IMR-90 (cell line): ENCODE measurements around the gene TUBB4A. TPM values are rescaled to one million over a fixed set of nuclear protein-coding genes. Genes with fewer than 3 reads are reported as not detected.

ENCODE experiments used
- ATAC-seq: fragments of 200-7000 bp; cut with Tn5 transposase; 2 replicates; pipeline ENCODE4 v1.9.1; 2020; ENCODE audit warnings: low read depth, mild to moderate bottlenecking, moderate library complexity
- BruUV-seq: library from RNA; stranded (reverse); fragments of 400-500 nt; replicated peaks from 2 replicates; lab custom pipeline; 2021; lab: Mats Ljungman, UMichigan
- CTCF ChIA-PET: fragments of 300-600 bp; formaldehyde crosslinking; extraction: SDS; loops from one replicate; lab custom pipeline; 2021; ENCODE audit warnings: antibody characterized with exemption; lab: Yijun Ruan, JAX
- POLR2A ChIA-PET: fragments of 300-600 bp; sonication (Branson Sonifier 250); formaldehyde crosslinking; loops from one replicate; lab custom pipeline; 2022; ENCODE audit warnings: antibody characterized with exemption; ENCODE audit not compliant: unreplicated experiment; lab: Charles Lee
- DNase-seq: peaks from one replicate; pipeline ENCODE4 v3.0.0; 2013
- H2AFZ ChIP-seq: replicated peaks from 2 replicates; pipeline ENCODE3; 2013; ENCODE audit warnings: low read length, mild to moderate bottlenecking; ENCODE audit not compliant: poor library complexity
- H2AK5ac ChIP-seq: 2 replicates; pipeline ENCODE4 v1.6.1; 2013; ENCODE audit warnings: low read depth, low read length, inconsistent platforms
- H2AK9ac ChIP-seq: replicated peaks from 2 replicates; pipeline ENCODE3; 2013; ENCODE audit warnings: mild to moderate bottlenecking, low read depth, low read length, moderate library complexity; ENCODE audit not compliant: poor library complexity
- H2BK120ac ChIP-seq: 2 replicates; pipeline ENCODE4 v1.6.1; 2013; ENCODE audit warnings: low read depth, low read length, inconsistent platforms
- H2BK15ac ChIP-seq: 3 replicates; pipeline ENCODE4 v1.6.1; 2013; ENCODE audit warnings: low read depth, low read length, inconsistent platforms
- H2BK20ac ChIP-seq: 2 replicates; pipeline ENCODE4 v1.6.1; 2013; ENCODE audit warnings: low read depth, mild to moderate bottlenecking, inconsistent platforms, low read length, moderate library complexity
- H2BK5ac ChIP-seq: 2 replicates; pipeline ENCODE4 v1.6.1; 2013; ENCODE audit warnings: mild to moderate bottlenecking, low read depth, low read length, inconsistent platforms; ENCODE audit not compliant: poor library complexity, severe bottlenecking
- H3K14ac ChIP-seq: replicated peaks from 2 replicates; pipeline ENCODE4 v1.6.1; 2013; ENCODE audit warnings: low read depth, low read length, inconsistent platforms
- H3K18ac ChIP-seq: 2 replicates; pipeline ENCODE4 v1.6.1; 2013; ENCODE audit warnings: low read depth, low read length, control low read depth
- H3K23ac ChIP-seq: 2 replicates; pipeline ENCODE4 v1.6.1; 2013; ENCODE audit warnings: low read depth, low read length, inconsistent platforms
- H3K27ac ChIP-seq: 2 replicates; pipeline ENCODE4 v1.5.1; 2013; ENCODE audit warnings: mild to moderate bottlenecking, control low read depth, low read length; ENCODE audit not compliant: insufficient read depth
- H3K27me3 ChIP-seq: 2 replicates; pipeline ENCODE4 v1.6.1; 2013; ENCODE audit warnings: low read length; ENCODE audit not compliant: control insufficient read depth, insufficient read depth
- H3K36me3 ChIP-seq: 2 replicates; pipeline ENCODE4 v1.6.1; 2013; ENCODE audit warnings: low read length, mixed read lengths; ENCODE audit not compliant: control insufficient read depth, insufficient read depth
- H3K4ac ChIP-seq: 2 replicates; pipeline ENCODE4 v1.6.1; 2013; ENCODE audit warnings: low read depth, low read length, inconsistent platforms
- H3K4me1 ChIP-seq: 2 replicates; pipeline ENCODE4 v1.6.1; 2013; ENCODE audit warnings: low read length, mixed read lengths; ENCODE audit not compliant: control insufficient read depth, insufficient read depth
- H3K4me2 ChIP-seq: 2 replicates; pipeline ENCODE4 v1.6.1; 2013; ENCODE audit warnings: low read depth, mild to moderate bottlenecking, control low read depth, low read length, moderate library complexity
- H3K4me3 ChIP-seq: 2 replicates; pipeline ENCODE4 v1.5.1; 2013; ENCODE audit warnings: low read depth, mild to moderate bottlenecking, control low read depth, low read length, moderate library complexity; ENCODE audit not compliant: insufficient read depth
- H3K56ac ChIP-seq: 2 replicates; pipeline ENCODE4 v1.6.1; 2013; ENCODE audit warnings: low read length, inconsistent platforms; ENCODE audit not compliant: insufficient read depth; ENCODE audit errors: extremely low read depth
- H3K79me1 ChIP-seq, 2 experiments: 2 replicates each; pipeline ENCODE4 v1.6.1; 2013; ENCODE audit warnings: low read length in 2 of 2, inconsistent platforms in 1 of 2, low read depth in 1 of 2
- H3K9ac ChIP-seq: 2 replicates; pipeline ENCODE4 v1.6.1; 2013; ENCODE audit warnings: low read depth, low read length, control low read depth
- H3K9me1 ChIP-seq: 2 replicates; pipeline ENCODE4 v1.6.1; 2013; ENCODE audit warnings: low read length, inconsistent platforms; ENCODE audit not compliant: insufficient read depth
- H3K9me3 ChIP-seq: 2 replicates; pipeline ENCODE4 v1.6.1; 2013; ENCODE audit warnings: low read length; ENCODE audit not compliant: control insufficient read depth, insufficient read depth
- H4K20me1 ChIP-seq: 2 replicates; pipeline ENCODE4 v1.6.1; 2013; ENCODE audit warnings: low read length, inconsistent platforms; ENCODE audit not compliant: insufficient read depth
- H4K5ac ChIP-seq: 2 replicates; pipeline ENCODE4 v1.6.1; 2013; ENCODE audit warnings: mild to moderate bottlenecking, low read depth, low read length, control low read depth
- H4K8ac ChIP-seq, 2 experiments: 2 replicates each; pipeline ENCODE4 v1.6.1; 2013; ENCODE audit warnings: low read depth in 2 of 2, low read length in 2 of 2, control low read depth in 1 of 2, inconsistent platforms in 1 of 2
- H4K91ac ChIP-seq: 2 replicates; pipeline ENCODE4 v1.6.1; 2013; ENCODE audit warnings: low read depth, low read length, inconsistent platforms; ENCODE audit not compliant: insufficient read depth
- BHLHE40 ChIP-seq: fragments of 150-350 bp; IDR thresholded peaks from 2 replicates; pipeline ENCODE4 v1.6.1; 2016; ENCODE audit warnings: mild to moderate bottlenecking, low read depth, low read length
- MAFK ChIP-seq: IDR thresholded peaks from 2 replicates; pipeline ENCODE4 v1.6.1; 2012; ENCODE audit warnings: low read depth, low read length, improper control_type of control experiment
- NFE2L2 ChIP-seq: fragments of 150-350 bp; IDR thresholded peaks from 2 replicates; pipeline ENCODE4 v1.6.1; 2016; ENCODE audit warnings: low read depth, mild to moderate bottlenecking, low read length
- USF2 ChIP-seq: fragments of 150-350 bp; IDR thresholded peaks from 2 replicates; pipeline ENCODE4 v1.6.1; 2017; ENCODE audit warnings: mild to moderate bottlenecking, antibody characterized with exemption, low read length, low read depth
- WGBS, 2 experiments: methylation state at CpG; one replicate each; pipeline versions ENCODE4 v1.1.5 to v1.1.7; 2013; ENCODE audit warnings: missing lambda C conversion rate in 2 of 2; ENCODE audit not compliant: insufficient read length in 1 of 2; ENCODE audit errors: extremely low coverage in 2 of 2; 5-methylcytosine and 5-hydroxymethylcytosine counted together
- dilution Hi-C: fragments of 300-500 bp; cut with HindIII; formaldehyde crosslinking; loops from one replicate; pipeline ENCODE4 v1.14.3; 2018; ENCODE audit warnings: low sequenced_read_pairs; ENCODE audit not compliant: unreplicated experiment
- in situ Hi-C: fragments of 300-500 bp; cut with MboI; formaldehyde crosslinking; loops from 3 replicates; pipeline ENCODE4 v1.14.3; 2019; ENCODE audit warnings: low sequenced_read_pairs, inconsistent platforms, mixed read lengths
- intact Hi-C: fragments of 100-400 bp; cut with micrococcal nuclease; formaldehyde crosslinking; loops from 2 replicates; pipeline ENCODE4 v1.10.0; 2022
- polyA plus RNA-seq, 3 experiments: library from polyadenylated mRNA; depleted of rRNA; stranded (reverse); fragments of >200 nt; gene quantifications; 2 replicates each; pipeline ENCODE4 v1.2.3, GENCODE V29; 2012; ENCODE audit warnings: low replicate concordance in 1 of 3
- total RNA-seq: library from RNA; depleted of rRNA; stranded (reverse); fragments of >200 nt; gene quantifications from 2 replicates; pipeline ENCODE4 v1.2.3, GENCODE V29; 2012

Gene TUBB4A
- total and polyA plus RNA-seq, 2 of the 4 experiments (the other 2 are of a cell fraction): not detected

- Histone ChIP-seq H3K4me3 (peak within 1 kb of the TSS; percentile 58), H3K4me1 (no peaks in the 10 kb centered on the region), H2BK120ac (peak within 1 kb of the TSS; percentile 57), H2BK5ac (peak within 1 kb of the TSS; percentile 51), H3K9me3 (no peaks in the 10 kb centered on the region), H3K79me1 (no peaks in the 10 kb centered on the region), H3K23ac (peak within 1 kb of the TSS; percentile 47; the same call in 1 of the 2 replicates), H2AFZ (peak within 1 kb of the TSS; percentile 92), H2AK5ac (no peak within 1 kb of the TSS), H3K27ac (peak within 1 kb of the TSS; percentile 28; the same call in 1 of the 2 replicates), H2BK20ac (peak within 1 kb of the TSS; percentile 29; the same call in 1 of the 2 replicates), H3K4ac (peak within 1 kb of the TSS; percentile 73), H3K27me3 (peaks cover 15% of the 10 kb centered on the region; the same call in 1 of the 2 replicates), H3K18ac (peak within 1 kb of the TSS; percentile 70), H3K9me1 (no peaks in the 10 kb centered on the region), H2AK9ac (no peak within 1 kb of the TSS), H3K14ac (peak within 1 kb of the TSS; percentile 83), H3K9ac (peak within 1 kb of the TSS; percentile 78), H3K4me2 (peak within 1 kb of the TSS; percentile 81), H4K91ac (no peak within 1 kb of the TSS; the same call in 1 of the 2 replicates), H4K20me1 (no peaks in the 10 kb centered on the region), H2BK15ac (no peak within 1 kb of the TSS), H3K56ac (no peak within 1 kb of the TSS), H4K5ac (peak within 1 kb of the TSS; percentile 72), H4K8ac (peak within 1 kb of the TSS; percentile 21 to 93; a peak in 3 of 4 replicates), H3K36me3 (no peaks in the 10 kb centered on the region)
- peak; percentile 59 for DNase-seq
- in situ Hi-C loops (no loop called here), intact Hi-C loops (loop anchor here (5.0 kb wide), 1 partner anchor 207 kb away; the partner anchor contains the start of genes GPR108 and TRIP10), dilution Hi-C loops (no loop called here)
- TSS peak; percentile 88 for BruUV-seq
- peak; percentile 99 for ATAC-seq
- TF ChIP-seq NFE2L2 (peak; percentile 70), USF2 (peak; percentile 45; the same call in 1 of the 2 replicates), MAFK (no peak), BHLHE40 (no peak)
- ChIA-PET CTCF (no interaction called here), POLR2A (no interaction called here)
- WGBS, 2 experiments: 0% methylated on average over 18 of the region's 44 CpGs; no CpG with 5 or more reads in 1 of the 2 experiments
Measured at GRCh38 chr19:6530386-6531162, 28.5 kb upstream of the TUBB4A start, which contains the start of gene TNFSF9. Gene TNFSF9 (plus strand): TSS chr19:6531026. CDS start chr19:6531037, 11 bp downstream.
